Hematopoietic multipotent progenitor cell treated with erythropoietin and hydrocortisone succinate and interleukin-3 and kit ligand, for 15 days (in vitro differentiated cells): Measurements from ENCODE around the gene GPR146.

Experiments used
- DNase-seq: peaks from one replicate; pipeline ENCODE4 v3.0.0-alpha.2; 2015; ENCODE audit warnings: low spot score

Gene GPR146

DNA sequence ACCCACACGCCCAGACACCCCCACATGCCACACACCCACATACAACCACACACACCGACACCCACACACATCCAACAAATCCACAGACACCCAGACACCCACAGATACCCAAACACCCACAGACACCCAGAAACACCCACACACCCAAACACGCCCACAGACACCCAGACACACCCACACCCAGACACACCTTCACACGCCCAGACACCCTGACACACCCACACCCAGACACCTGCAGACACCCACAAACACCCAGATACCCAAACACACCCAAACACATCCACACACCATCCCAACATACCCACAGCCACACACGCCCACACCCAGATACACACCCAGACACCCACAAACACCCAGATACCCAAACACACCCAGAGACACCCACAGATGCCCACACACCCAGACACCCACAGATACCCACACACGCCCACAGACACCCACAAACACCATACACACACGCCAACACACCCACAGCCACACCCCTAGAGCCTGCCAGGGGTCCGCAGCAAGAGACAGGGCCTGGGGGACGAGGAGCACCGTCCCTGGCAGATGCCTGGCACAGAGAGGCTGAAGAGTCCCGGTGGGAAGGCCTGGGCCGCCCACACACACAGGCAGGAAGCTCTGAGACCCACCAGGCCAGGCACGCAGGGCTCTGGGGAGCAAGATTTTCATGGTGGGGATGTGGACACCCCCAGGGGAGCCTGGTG, 32.9 kb upstream of the GPR146 start:
- DNase-seq, result no peak

DNA sequence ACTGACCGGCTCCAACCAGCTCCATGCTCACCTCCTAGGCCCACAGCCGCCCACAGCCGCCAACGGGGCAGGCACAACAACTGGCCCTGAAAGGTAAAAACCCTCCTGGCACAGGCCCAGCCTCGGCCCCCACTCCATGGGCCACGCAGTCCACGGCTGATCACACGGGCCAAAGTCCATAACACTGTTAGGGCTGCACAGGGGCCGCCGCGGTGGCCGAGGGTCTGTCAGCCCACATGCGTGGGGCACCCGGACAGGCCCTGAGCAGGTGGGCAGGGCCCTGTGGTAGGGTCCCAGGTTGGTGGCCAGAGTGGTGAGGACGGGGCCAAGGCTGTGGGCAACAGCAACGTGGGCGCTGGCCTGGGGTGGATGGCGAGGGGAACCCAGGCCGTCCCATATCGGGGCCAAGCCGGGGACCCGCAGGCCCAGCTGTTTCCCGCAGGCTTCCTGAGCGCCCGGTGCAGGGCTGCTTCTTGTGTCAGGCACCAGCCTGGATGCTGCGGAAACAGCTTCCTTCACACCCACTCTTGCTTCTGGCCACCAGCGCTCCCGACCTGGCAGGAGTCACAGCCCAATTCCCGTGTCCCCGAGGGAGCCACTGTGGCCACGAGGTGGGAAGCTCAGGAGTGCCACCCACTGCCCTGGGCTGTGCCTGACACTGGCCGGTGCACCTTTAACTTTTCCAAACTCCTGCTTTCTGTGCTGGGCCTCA, 32.2 kb upstream of the GPR146 start:
- no peak for DNase-seq

DNA sequence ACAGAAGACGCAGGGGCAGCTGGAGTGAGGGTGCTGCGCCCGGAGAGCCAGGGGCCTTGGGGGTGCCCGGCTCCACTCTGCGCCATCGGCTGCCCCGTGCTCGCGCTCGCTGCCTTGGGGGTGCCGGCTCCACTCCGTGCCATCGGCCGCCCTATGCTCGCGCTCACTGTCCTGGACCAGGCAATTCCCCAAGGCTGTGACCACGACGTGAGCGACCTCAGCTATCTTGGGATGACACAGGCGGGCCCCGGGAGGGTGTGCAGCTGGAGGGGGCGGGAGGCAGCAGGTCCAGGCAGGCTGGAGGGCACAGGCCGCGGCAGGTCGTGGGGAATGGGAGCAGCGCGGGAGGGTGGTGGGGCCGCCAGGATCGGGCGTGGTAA, 31.6 kb upstream of the GPR146 start:
- no peak for DNase-seq

DNA sequence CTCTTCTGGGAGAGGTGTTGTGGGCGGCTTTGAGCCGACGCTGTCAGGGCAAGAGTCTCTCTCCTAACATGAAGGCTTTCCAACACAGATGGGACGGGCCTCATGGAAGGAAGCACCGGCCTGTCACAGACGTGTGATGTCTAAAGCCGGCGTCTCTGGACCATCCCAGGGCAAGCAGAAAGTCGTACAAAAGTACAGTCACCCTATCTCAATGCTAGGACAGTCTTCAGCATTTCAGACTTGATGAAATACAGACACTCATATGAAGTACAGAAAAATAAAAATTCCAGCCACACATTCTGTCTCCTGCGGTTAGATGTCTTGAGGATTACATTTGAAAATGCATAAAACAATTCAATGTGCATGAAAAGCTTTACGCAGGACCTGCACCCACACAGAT, 30.8 kb upstream of the GPR146 start:
- no peak for DNase-seq

DNA sequence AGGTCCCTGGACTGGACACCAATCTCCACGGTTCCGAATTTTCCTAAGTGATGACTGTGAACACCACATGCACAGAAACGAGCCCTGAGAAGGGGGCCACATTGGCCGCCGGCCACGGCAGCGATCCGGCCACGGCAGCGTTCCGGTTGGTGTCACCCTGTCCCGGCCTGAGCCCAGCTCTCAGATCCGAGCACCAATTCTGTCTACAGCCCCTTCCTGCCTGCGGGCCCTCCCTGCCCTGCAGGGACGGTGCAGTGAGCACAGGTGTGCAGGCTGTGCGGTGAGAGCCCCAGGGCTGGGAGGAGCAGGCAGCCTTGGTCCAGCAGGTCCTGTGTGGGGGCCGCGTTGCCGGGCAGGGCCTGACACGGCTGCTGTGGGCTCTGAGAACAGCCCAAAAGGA, 29.7 kb upstream of the GPR146 start:
- DNase-seq, result no peak

DNA sequence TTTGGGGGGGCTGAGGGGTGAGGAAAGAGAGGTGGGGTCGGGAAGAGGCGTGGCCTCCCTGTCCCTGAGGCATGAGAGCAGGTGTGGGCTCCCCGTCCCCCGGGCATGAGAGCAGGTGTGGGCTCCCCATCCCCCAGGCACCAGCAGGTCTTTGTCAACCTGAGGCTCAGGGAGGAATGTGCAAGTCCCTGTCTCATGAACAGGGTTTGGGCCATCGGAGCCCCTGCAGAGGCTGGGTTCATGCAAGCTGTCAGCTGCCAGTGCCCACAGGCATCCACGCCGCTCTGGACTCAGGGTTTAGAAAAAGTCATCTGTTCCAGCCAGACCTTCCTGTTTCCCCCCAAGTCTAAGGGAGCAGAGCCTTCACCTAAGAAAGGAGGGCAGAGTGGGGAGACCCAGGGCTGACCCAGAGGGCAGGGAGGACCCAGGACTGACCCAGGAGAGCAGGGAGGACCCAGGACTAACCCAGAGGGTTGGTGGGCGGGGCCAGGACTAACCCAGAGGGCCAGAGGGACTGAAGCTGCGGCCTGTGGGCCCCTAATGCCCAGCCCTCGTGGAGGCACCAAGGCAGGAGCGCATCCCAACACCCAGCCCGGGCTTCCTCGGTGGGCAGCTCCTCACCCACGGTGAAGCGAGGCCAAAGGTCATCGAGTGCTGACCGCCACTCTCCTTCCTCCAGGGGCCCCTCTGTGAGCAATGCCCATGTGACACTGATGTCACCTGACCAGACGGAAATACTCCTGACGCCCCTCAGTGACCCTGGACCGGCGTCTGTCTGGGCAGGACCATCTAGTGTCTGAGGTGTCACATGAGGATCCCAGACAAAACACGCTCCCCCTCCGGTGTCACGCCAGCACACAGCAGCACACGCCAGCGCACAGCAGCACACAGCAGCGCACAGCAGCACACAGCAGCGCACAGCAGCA, 28.9 kb upstream of the GPR146 start:
- no peak for DNase-seq

DNA sequence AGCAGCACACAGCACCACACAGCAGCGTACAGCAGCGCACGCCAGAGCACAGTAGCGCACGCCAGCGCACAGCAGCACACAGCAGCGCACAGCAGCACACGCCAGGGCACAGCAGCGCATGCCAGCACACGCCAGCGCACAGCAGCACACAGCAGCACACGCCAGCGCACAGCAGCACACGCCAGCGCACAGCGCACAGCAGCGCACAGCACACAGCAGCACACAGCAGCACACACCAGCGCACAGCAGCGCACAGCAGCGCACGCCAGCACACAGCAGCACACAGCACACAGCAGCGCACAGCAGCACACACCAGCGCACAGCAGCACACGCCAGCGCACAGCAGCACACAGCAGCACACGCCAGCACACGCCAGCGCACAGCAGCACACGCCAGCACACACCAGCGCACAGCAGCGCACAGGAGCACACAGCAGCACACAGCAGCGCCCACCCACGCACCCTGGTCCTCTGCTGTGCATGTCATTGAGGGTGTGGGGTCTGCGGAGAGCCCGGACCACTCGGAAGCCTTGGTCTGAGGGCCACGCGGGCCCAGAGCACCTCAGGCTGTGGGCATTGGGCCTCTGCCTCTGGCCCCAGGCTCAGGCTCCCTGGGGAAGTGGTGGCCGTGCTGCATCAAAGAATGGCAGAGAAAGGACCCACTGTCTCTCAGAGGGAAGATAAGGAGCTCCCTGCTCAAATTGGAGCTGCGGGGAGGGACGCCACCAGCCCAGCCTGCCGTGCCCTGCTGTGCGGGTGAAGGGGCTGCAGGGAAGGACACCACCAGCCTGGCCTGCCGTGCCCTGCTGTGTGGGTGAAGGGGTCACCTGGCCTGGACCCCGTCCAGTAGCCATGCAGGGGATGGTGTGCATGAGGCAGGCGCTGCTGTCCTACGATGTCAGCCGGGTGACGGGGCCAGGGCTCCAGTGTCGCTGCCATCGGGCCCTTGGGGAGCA, 27.5 kb upstream of the GPR146 start:
- DNase-seq, result no peak

DNA sequence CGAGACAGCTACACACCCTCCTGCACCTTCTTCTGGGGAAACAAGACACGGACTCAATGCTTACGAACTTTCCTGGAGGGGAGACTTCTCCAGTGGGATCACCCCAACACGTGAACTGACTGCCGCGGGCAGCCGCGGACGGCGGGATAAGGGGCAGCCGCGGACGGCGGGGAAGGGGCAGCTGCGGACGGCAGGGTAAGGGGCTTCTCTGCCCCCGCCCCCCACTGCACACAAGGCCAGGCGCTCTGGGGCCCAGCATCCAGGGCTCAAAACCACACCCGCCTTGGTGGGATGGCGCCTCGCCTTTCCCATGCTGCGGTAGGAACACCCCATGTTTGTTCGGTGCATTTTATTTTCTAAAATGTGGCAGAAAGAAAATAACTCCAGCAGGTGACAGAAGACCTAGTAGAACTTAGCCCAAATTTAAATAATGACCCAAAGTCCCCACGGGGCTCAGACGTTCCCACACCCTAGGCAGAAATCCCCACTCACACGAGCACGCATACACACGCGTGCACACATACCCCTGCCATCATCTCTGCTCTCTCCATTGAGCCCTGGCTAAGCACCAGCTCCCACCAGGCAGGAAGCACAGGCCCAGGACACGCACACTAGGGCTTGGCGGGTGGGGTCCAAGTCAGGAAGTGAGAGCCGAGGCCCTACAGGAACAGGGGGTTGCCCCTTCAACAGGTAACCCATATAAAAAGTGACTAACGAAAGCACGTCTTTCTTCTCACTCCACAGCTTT, 26.6 kb upstream of the GPR146 start:
- no peak for DNase-seq

DNA sequence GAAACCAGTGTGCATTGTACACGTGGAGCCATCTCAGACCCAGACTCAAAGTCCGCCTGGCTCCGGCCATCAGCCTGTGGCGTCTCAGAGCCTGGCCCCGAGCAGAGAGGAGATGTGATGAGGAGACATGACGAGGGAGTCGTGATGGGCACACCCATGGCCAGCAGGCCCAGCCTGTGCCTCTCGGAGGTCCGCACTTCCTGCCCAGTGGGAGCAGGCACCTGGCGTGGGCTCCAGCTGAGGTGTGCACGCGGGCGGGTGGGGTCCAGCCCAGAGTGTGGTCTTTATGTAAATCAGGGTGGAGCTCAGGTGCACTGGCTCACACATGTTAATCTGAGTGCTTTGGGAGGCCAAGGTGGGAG, 26.0 kb upstream of the GPR146 start:
- DNase-seq, result no peak

DNA sequence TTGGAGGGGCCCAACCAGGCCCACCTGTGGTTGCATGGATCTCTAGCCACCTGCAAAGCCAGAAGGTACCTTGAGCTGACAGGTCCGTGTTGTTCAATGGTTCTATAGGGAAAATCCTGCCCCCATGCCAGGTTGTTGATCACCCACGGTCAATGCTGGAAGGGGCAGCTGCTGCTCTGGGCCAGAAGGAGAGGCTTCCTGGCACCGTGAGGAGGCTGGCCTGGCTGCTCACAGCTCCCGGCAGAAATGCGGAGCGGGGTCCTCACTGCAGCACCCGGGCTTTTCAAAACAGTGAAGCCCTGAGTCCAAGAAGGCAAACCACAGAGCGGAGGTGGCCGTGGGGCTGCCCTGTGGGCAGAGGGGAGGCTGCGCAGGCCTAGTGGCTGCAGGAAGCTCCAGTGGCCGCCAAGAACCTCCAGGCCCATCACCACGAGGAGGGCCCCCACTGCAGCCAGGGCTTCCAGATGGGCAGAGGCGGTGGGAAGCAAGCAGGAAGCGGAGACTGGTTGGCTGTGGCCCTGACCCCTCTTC, 25.0 kb upstream of the GPR146 start:
- DNase-seq, result no peak

DNA sequence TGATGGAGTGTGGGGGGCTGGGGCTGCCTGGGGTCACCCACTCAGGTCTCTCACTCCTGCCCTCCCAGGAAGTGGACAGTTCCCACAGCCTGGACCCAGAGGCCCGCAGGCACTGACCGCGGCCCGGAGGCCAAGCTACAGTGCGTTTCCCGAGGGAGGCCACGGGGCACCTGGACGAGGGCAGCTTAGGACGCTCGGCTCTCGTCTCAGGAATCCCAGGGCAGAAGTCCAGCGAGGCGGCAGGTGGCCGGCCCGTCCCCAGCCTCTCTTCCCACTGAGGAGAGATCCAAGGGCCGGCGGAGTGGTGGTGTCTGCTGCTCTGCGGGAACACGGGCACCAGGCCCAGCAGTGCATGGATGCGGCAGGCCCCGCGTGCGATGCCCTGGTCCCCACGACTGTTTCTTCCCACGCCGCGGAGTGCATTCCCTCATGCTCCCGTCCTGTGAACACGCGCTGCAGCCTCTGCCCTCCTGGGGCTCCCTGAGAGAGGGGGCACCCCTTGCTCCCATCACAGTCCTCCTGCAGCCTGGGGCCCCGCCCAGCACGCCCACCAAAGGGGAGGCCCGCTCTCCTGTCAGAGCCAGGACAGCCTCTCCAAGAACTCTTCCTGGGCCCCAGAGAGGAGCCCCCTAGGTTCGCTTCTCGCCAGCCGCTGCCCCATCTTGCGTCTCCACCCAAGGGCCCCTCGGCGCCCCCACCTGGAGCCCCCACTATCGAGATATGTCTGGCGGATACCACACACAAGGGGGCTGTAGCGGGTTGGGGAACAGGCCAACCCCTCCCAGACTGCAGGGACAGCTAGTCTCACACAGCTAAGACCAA, 24.3 kb upstream of the GPR146 start:
- no peak for DNase-seq

DNA sequence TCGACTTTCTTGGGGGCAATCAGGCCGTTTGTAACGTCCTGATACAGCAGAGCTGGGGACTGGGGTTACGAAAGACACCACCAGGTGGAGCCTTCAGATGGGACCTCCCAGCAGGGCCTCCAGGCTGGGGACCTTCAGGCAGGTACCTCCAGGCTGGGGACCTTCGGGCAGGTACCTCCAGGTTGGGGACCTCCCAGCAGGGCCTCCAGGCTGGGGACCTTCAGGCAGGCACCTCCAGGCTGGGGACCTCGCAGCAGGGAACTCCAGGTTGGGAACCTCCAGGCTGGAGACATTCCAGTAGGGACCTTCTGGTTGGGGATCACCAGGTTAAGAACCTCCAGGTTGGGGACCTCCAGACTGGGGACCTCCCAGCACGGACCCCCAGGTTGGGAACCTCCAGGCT, 23.5 kb upstream of the GPR146 start:
- DNase-seq, result peak; percentile 59

DNA sequence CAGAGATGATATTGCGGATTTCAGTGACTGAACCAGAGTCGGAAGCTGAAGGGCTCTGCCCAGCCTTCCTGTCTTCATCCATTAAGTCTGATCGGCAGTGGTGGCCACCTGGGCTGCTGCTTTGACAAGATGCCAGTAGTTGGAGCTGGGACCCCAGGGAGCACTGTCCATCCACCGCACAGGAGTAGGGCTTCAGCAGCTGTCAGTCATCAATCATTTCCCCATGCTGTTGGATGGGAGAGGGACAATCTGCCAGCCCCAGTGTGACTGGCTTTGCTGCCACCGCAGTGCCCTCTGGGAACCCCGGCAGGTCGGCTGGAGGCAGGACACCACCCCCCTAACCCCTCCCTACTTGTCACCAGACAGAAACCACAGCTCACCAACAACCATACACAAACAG, 23.0 kb upstream of the GPR146 start:
- no peak for DNase-seq

DNA sequence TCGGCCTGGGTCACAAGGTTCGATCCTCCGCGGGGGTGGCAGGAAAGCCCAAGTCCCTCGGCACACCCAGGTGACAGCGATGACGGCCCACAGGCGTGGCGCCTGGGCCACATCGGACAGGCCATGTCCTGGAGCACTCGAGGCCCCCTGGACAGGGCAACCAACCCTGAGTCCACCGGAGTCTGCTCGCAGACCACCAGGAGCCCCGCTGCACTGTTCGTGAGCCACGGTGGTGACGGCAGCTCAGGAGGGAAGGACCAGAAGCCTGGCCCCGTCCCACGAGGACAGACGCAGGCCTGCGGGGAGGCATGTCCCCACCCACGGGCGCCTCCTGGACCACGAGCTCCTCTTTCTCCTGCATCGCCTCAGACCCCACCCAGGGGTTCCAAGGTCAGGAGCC, 22.4 kb upstream of the GPR146 start:
- DNase-seq, result no peak

DNA sequence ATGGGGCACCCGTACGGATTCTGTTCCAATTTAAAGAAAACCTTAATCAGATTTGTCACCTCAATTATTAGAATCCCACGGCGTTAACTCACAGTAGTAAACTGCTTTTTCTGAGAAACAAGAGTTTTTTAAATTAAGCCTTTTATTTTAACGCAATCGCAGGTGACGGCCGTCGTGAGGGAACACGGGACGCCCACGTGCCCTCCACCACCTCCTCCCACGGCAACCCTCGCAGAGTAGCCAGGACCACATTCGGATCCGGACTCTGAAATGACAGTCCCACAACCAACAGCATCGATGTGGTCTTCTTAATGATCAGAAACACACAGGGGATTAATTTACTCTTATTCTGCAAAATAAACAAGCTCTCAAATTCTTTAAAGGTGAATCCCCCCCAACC, 22.0 kb upstream of the GPR146 start:
- DNase-seq, result no peak

DNA sequence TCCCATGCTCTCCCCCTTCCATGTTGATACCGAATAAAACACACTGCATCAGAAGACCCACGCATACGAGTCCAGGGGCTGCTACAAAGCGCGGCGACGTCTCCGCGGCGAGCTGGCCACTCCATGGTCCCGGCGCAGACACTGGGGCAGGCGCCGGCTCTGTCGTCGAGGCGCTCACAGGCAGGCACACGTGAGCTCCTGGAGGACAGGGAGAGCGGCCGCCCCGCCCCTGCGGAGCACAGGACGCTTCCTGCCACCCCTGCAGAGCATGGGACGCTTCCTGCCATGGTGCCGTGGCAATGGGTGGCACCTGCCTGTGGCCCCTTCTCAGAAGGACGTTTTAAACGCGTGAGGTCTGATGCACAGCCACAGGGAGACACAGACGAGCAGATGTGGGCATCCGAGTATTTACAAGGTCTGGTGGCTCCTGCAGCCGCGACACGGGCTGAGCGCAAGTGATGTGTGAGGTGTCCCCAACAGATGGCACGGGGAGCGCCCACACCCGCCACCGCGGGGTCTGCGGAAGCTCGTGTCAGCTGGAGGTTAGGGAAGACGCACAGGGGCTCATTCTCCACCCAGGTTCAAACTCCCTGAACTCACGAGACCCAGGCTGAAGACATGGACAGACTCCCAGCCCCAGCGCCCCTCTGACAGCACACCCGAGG, 21.4 kb upstream of the GPR146 start:
- no peak for DNase-seq

DNA sequence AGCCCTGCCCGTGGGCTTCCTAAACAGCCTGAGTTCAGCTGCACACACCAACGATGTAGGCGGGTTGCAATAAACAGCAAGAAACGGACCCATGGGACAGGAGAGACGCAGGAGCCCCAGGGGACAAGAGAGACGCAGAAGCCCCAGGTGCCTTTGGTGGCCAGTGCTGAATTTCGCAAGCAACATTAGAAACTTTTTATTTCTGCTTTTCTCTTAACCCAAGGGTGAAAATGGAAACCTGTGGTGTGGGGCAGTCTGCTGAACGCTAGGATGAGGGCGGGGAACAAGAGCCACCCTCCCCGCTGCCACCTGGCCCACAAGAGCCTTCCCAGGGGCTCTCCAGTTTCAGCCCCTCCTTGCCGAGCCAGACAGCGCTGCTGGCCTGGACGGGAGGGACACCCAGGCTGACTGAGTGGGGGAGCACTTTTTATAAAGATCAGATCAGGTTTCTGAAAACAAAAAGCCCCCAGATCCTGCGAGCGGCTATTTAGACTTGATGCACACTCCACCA, 20.0 kb upstream of the GPR146 start:
- no peak for DNase-seq

DNA sequence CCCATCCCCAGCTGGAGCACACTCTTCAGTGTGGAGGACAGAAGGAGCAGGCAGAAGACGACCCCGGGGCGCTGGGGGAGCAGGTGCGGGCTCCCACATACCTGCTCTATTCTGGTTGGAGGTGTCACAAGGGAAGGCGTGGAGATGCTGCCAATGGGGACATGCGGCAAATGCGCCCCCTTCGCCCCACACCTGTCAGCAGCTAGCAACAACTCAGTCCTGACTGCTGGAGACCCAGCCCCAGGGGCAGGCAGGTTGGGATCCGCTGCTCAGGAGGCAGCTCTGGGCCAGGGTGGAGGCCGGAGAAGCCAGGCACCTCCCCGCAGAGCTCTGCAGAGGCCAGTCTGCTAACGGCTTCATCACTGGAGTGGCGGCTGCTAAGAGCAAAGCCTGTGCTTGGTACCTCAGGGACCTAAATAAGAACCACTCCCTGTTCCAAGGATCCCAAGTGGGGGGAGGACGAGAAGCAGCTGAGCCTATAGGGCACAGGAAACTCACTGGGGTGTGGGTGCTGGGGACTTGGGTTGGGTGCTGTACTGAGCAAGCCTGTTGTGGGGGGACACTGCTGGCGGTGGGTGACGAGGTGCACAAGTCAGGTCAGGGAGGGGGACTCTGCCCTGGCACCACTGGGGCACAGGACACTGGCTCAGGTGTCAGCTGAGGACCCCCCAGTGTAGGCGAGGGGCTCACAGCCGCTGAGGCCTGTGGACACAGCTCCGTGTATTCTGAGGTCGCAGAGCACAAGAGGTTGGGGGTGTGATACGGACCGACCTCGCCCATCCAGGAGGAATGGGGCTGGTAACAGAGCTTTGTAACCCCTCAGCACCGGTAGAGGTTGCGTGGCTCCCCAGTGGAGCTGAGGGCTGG, 19.2 kb upstream of the GPR146 start:
- no peak for DNase-seq
